HG02678 (cell line): ENCODE measurements around the gene ZNF587.
A peak's percentile ranks its signal among the peaks of the same experiment; 100 is the strongest.
"Not testable (repeated sequence)": the region's sequence is repeated elsewhere in the genome, so short reads cannot be mapped to it uniquely, and the experiment has no call there.

Experiments
- ATAC-seq: cut with Tn5 transposase; IDR thresholded peaks from one replicate; pipeline ENCODE4 v1.9.1; 2021; ENCODE audit warnings: mild to moderate bottlenecking, moderate library complexity; ENCODE audit not compliant: unreplicated experiment

The ZNF587 gene

GRCh38 chr19:57849666-57850473 is at the start of gene ZNF587:
Gene ZNF587 (plus strand): TSS chr19:57849859. CDS start chr19:57850039, 180 bp downstream.
- peak; percentile 97 for ATAC-seq

DNA sequence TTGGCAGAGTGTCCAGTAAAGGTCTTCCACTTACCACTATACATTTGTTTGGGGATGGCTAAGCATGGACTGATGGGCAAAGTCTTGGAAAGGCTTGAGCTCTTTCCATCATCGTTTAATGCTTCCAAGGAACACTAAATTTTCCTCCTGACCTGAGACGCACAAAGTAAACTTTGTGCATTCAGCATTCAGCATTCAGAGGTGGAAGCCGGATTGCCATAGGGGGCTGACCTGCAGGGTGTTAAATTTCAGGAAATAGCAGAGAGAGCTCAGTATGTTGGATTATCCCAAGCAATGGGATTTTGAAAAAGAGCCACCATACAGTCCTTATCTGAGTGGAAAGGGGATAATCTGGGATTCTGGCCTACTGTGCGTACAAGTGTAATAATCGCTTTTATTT is 49.0 kb upstream of the ZNF587 start:
- no peak for ATAC-seq

DNA sequence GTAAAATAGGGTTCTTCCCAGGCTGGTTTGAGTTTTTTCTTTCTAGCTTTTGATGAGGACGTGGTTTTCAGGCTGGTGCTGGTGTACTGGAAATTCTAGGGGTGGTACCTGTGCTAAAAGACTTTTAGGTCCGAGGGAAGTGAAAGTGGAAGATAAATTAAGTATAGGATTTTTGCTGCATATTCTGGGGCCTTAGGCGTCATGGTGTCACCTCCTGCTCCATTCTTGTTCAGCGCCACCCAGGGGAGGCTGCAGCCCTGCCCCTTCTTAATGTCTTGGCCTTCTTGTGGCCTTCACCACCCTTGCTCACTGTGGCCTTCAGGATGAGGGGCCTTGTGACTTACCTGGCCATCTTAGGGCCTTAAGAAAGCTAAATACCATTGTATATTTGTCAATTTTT is 47.4 kb upstream of the ZNF587 start:
- ATAC-seq, result no peak

GRCh38 chr19:57803265-57803593 is 46.4 kb upstream of the ZNF587 start:
- ATAC-seq, result no peak

- no peak for ATAC-seq
Observed at GRCh38 chr19:57803594-57804325, 45.9 kb upstream of the ZNF587 start.

DNA sequence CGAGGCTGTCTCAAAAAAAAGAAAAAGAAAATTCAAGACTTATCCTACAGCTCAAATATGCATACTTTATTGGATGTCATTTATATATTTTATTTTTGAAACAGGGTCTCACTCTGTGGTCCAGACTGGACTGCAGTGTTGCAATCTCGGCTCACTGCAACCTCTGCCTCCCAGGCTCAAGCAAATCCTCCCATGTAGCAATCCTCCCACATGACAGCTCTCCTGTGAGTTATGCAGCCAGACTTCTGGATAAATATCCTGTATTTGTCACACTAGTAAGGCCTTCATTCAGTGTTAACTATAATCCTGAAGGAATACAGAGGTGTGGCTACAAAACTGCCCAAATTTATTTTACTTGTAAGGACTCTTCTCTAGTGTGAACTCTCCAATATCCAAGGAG is 42.1 kb upstream of the ZNF587 start:
- ATAC-seq, result no peak

DNA sequence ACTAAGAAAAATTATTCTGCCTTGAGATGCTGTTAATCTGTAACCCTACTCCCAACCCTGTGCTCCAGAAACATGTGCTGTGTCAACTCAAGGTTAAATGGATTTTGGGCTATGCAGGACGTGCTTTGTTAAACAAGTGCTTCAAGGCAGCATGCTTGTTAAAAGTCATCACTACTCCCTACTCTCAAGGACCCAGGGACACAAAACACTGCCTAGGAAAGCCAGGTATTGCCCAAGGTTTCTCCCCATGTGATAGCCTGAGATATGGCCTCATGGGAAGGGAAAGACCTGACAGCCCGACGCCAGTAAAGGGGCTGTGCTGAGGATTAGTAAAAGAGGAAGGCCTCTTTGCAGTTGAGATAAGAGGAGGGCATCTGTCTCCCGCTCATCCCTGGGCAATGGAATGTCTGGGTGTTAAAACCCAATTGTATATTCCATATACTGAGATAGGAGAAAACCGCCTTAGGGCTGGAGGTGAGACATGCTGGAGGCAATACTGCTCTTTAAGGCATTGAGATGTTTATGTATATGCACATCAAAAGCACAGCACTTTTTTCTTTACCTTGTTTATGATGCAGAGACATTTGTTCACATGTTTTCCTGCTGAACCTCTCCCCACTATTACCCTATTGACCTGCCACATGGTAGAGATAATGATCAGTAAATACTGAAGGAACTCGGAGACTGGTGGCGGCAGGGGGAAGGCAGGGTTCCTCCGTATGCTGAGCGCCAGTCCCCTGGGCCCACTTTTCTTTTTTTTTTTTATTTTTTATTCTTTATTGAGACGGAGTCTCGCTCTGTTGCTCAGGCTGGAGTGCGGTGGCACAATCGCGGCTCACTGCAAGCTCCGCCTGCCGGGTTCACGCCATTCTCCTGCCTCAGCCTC is 39.0 kb upstream of the ZNF587 start:
- ATAC-seq, result not testable (repeated sequence)

DNA sequence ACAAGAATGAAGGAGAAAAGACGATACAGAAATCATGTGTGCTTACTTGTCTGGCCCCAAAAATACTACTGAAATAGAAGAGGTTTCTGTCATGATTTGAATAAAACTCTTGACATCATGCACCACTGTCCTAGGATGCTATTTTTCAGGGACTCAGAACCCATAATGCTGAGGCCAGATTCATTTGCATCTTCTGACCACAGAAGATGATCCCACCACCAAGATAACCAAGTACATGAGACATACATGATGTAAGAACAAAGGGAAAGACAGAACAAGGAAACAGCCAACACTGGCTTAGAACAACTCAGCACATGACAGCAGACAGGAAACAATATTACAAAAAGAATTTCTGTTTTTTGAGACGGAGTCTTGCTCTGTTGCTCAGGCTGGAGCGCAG is 37.4 kb upstream of the ZNF587 start:
- peak; percentile 40 for ATAC-seq

DNA sequence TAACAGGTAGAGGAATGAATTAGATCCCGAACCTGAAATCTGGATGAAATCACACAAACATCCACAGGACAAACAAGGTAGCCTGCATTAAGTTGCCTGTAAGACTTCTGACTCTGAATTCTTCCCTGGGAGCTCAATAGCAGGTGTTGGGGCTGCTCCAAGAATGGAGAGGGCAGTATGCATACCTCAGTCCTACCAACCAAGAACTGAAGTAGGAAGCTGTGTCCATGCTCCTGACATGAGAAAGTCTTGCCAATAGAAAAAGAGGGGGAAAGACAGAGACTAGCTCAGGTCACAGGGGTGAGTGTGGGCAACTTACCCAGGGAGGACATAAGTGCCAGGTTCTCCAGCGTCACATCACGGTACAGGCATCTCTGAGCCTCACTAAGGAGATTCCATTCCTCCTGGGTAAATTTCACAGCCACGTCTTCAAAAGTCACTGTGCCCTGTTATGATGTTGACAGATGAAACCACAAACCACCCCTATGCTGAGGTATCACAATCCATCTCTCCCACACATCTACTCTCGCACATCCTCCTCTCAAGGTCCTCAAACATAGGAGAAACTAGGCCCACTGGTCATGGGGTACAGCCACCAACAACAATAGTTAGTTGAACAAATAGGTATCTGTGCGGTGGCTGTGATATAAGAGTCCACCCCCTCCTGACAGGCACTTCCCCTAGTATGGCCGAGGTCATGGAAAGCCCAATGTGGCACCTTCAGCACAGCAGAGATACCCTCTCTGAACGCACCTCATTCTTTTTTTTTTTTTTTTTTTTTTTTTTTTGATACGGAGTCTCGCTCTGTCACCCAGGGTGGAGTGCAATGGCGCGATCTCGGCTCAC is 36.5 kb upstream of the ZNF587 start:
- ATAC-seq, result not testable (repeated sequence)

DNA sequence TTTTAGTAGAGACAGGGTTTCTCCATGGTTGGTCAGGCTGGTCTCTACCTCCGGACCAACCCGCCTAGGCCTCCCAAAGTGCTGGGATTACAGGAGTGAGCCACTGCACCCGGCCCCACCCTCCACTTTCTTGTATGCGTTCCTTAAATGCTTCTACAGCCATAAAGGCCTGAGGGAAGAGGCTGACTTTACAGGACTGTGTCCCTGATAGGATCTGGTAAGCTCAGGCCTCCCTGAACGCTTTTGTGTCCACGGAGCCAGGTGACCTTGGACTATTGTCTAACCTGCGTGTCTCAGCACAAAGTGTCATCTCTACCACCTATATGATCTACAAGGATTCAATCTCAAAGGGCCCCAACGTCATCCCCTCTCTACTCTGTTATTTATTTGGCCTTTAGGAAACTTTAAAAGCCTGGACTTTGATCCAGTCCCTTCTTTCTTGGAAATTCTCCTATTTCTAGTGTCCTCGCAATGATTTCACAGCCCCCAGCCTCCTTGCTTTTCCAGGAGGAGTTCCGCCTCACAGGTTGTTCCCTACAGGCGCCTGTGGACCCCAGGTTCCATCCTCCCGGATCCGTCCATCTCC is 35.6 kb upstream of the ZNF587 start:
- ATAC-seq, result no peak

- ATAC-seq, result peak; percentile 76
Observed at GRCh38 chr19:57814505-57815246, 35.0 kb upstream of the ZNF587 start, which contains the start of gene ZNF552. Gene ZNF552 (minus strand): TSS chr19:57814913. CDS start chr19:57814743, 170 bp downstream.

DNA sequence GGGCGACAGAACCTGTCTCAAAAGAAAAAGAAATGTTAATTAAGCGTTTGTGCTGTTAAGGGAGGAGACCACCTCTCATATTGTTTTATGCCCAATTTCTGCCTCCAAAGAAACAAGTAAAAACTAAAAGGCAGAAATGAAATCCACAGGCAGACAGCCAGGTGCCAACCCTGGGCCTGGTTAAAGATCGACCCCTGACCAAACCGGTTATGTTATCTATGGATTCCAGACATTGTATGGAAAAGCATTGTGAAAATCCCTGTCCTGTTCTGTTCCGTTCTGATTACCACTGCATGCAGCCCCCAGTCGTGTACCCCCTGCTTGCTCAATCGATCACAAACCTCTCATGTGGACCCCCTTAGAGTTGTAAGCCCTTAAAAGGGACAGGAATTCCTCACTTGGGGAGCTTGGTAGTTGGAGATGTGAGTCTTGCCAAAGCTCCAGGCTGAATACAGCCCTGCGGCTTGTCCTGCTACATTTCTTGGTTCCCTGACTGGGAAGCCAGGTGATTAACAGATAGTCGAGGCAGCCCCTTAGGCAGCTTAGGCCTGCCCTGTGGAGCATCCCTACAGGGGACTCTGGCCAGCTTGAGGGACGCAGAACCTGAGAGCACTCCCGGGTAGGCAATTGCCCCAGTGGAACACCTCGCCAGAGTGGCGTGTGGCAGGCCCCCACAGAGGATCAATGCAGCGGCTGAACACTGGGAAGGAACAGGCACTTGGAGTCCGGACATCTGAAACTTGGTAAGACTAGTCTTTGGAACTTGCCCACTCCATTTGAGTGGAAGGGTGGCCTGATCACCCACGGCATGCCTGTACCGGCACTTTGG is 34.2 kb upstream of the ZNF587 start:
- no peak for ATAC-seq

- no peak for ATAC-seq
Observed at GRCh38 chr19:57816652-57817051, 33.0 kb upstream of the ZNF587 start.

DNA sequence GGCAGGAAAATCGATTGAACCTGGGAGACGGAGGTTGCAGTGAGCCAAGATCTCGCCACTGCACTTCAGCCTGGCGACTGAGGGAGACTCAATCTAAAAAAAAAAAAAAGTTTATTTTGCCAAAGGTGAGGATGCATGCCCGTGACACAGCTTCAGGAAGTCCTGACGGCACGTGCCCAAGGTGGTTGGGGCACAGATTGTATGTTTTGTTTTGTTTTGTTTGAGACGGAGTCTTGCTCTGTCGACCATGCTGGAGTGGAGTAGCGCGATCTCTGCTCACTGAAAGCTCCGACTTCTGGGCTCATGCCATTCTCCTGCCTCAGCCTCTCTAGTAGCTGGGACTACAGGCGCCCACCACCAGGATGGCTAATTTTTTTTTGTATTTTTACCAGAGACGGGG is 31.7 kb upstream of the ZNF587 start:
- ATAC-seq, result no peak

DNA sequence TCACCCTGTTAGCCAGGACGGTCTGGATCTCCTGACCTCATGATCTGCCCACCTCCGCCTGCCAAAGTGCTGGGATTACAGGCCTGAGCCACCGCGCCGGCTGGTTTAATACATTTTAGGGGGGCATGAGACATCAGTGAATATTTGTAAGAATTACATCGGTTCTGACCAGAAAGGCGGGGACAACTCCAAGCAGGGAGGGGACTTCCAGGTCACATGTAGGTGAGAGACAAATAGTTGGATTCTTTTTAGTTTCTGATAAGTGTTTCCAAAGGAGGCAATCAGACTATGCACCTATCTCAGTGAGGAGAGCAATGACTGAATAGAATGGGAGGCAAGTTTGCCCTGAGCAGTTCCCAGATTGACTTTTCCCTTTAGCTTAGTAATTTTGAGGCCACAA is 31.3 kb upstream of the ZNF587 start:
- ATAC-seq, result no peak

- peak; percentile 87 for ATAC-seq
Observed at GRCh38 chr19:57819475-57820148, 30.0 kb upstream of the ZNF587 start.

DNA sequence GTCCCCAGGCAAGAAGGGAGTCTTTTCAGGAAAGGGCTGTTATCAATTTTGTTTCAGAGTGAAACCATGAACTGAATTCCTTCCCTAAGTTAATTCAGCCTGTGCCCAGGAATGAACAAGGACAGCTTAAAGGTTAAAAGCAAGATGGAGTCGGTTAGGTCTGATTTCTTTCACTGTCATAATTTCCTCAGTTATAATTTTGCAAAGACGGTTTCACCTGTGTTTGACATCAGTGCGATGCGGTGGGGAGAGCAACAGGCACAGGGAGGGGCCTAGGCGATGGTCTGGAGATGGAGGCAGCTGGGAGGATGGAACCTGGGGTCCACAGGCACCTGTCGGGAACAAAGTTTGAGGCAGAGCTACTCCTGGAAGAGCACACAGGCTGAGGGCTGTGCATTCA is 29.1 kb upstream of the ZNF587 start:
- ATAC-seq, result no peak

GRCh38 chr19:57821095-57821494 is 28.6 kb upstream of the ZNF587 start:
- not testable (repeated sequence) for ATAC-seq
